Mucosa of stomach (tissue), 1 donor: ENCODE data around the gene REN.

Experiments
- H3K27me3 ChIP-seq: one replicate; pipeline ENCODE4 v1.7.0; 2013; ENCODE audit warnings: mild to moderate bottlenecking, low read length; ENCODE audit not compliant: control insufficient read depth, insufficient read depth
- H3K36me3 ChIP-seq: one replicate; pipeline ENCODE4 v1.7.0; 2013; ENCODE audit warnings: low read length; ENCODE audit not compliant: control insufficient read depth, insufficient read depth
- H3K4me1 ChIP-seq: one replicate; pipeline ENCODE4 v1.7.0; 2013; ENCODE audit warnings: mild to moderate bottlenecking, low read length; ENCODE audit not compliant: control insufficient read depth, insufficient read depth
- H3K4me3 ChIP-seq: one replicate; pipeline ENCODE4 v1.7.0; 2013; ENCODE audit warnings: low read length
- H3K9ac ChIP-seq: one replicate; pipeline ENCODE4 v1.7.0; 2013; ENCODE audit warnings: mild to moderate bottlenecking, low read length, moderate library complexity
- H3K9me3 ChIP-seq: one replicate; pipeline ENCODE4 v1.7.0; 2013; ENCODE audit warnings: mild to moderate bottlenecking, low read length, moderate library complexity; ENCODE audit not compliant: control insufficient read depth
- donor health status: Pancreatic carcinoma.

REN gene

GRCh38 chr1:204199579-204199978 lies 33.4 kb upstream of the REN start:
- no peak overlapping the region for H3K4me3 ChIP-seq
- peaks cover 3% of the 10 kb centered on the region for H3K4me1 ChIP-seq
- no peaks in the 10 kb centered on the region for H3K9me3 ChIP-seq
- no peaks in the 10 kb centered on the region for H3K27me3 ChIP-seq
- no peaks in the 10 kb centered on the region for H3K36me3 ChIP-seq
- no peak overlapping the region for H3K9ac ChIP-seq

- Histone ChIP-seq H3K4me1 (peaks cover 10% of the 10 kb centered on the region), H3K4me3 (no peak overlapping the region), H3K9me3 (no peaks in the 10 kb centered on the region), H3K36me3 (no peaks in the 10 kb centered on the region), H3K27me3 (no peaks in the 10 kb centered on the region), H3K9ac (no peak overlapping the region)
Measured at GRCh38 chr1:204198348-204199340, 32.5 kb upstream of the REN start.

- Histone ChIP-seq H3K27me3 (no peaks in the 10 kb centered on the region), H3K4me3 (no peak overlapping the region), H3K9ac (no peak overlapping the region), H3K36me3 (no peaks in the 10 kb centered on the region), H3K9me3 (no peaks in the 10 kb centered on the region), H3K4me1 (peaks cover 25% of the 10 kb centered on the region)
Measured at GRCh38 chr1:204197068-204197467, 30.9 kb upstream of the REN start.

- Histone ChIP-seq H3K9me3 (no peaks in the 10 kb centered on the region), H3K27me3 (no peaks in the 10 kb centered on the region), H3K9ac (no peak within 1 kb of the TSS), H3K4me1 (peaks cover 33% of the 10 kb centered on the region), H3K4me3 (no peak within 1 kb of the TSS), H3K36me3 (no peaks in the 10 kb centered on the region)
Measured at GRCh38 chr1:204196068-204196795, 30.1 kb upstream of the REN start, which contains the start of gene KISS1. TSS of gene KISS1 (minus strand) at chr1:204196491. CDS start at chr1:204192876, 3,615 bp downstream.

- Histone ChIP-seq H3K4me1 (peaks cover 39% of the 10 kb centered on the region), H3K9ac (no peak overlapping the region), H3K4me3 (no peak overlapping the region)
Measured at GRCh38 chr1:204194771-204195170, 28.6 kb upstream of the REN start.

GRCh38 chr1:204194080-204194479 lies 27.9 kb upstream of the REN start:
- Histone ChIP-seq H3K9me3 (no peaks in the 10 kb centered on the region), H3K36me3 (no peaks in the 10 kb centered on the region), H3K27me3 (peaks cover 8% of the 10 kb centered on the region), H3K9ac (no peak overlapping the region), H3K4me1 (peaks cover 39% of the 10 kb centered on the region), H3K4me3 (no peak overlapping the region)

More at GRCh38 chr1:204194771-204195170, 28.6 kb upstream of the REN start:
- Histone ChIP-seq H3K36me3 (no peaks in the 10 kb centered on the region), H3K27me3 (peaks cover 2% of the 10 kb centered on the region), H3K9me3 (no peaks in the 10 kb centered on the region)

- Histone ChIP-seq H3K4me3 (no peak overlapping the region), H3K27me3 (peaks cover 18% of the 10 kb centered on the region), H3K9me3 (no peaks in the 10 kb centered on the region), H3K9ac (no peak overlapping the region), H3K4me1 (peaks cover 39% of the 10 kb centered on the region), H3K36me3 (no peaks in the 10 kb centered on the region)
Measured at GRCh38 chr1:204192589-204193352, 26.6 kb upstream of the REN start.

- no peaks in the 10 kb centered on the region for H3K36me3 ChIP-seq
- peaks cover 39% of the 10 kb centered on the region for H3K4me1 ChIP-seq
- H3K9me3 ChIP-seq = no peaks in the 10 kb centered on the region
- no peak overlapping the region for H3K9ac ChIP-seq
- peaks cover 23% of the 10 kb centered on the region for H3K27me3 ChIP-seq
- no peak overlapping the region for H3K4me3 ChIP-seq
Measured at GRCh38 chr1:204192046-204192445, 25.9 kb upstream of the REN start.

GRCh38 chr1:204191456-204191855 lies 25.3 kb upstream of the REN start:
- Histone ChIP-seq H3K36me3 (no peaks in the 10 kb centered on the region), H3K9me3 (no peaks in the 10 kb centered on the region), H3K4me3 (no peak overlapping the region), H3K27me3 (peaks cover 23% of the 10 kb centered on the region), H3K9ac (no peak overlapping the region), H3K4me1 (peaks cover 39% of the 10 kb centered on the region)

- Histone ChIP-seq H3K9me3 (no peaks in the 10 kb centered on the region), H3K27me3 (peaks cover 23% of the 10 kb centered on the region), H3K36me3 (no peaks in the 10 kb centered on the region), H3K4me1 (peaks cover 39% of the 10 kb centered on the region), H3K9ac (no peak overlapping the region), H3K4me3 (no peak overlapping the region)
Measured at GRCh38 chr1:204190212-204191211, 24.4 kb upstream of the REN start.
